Esophagus muscularis mucosa (tissue), 4 donors: ENCODE results near the gene CCT7. TPM values are rescaled to one million over a fixed set of nuclear protein-coding genes. Genes with fewer than 3 reads are reported as not detected.
"Not testable (repeated sequence)": the region's sequence is repeated elsewhere in the genome, so short reads cannot be mapped to it uniquely, and the experiment has no call there.

ENCODE experiments used
- DNase-seq: peaks from one replicate; pipeline ENCODE4 v3.0.0-alpha.2; 2017; ENCODE audit errors: extremely low spot score
- H3K27ac ChIP-seq, 4 donors: fragments of 200-600 bp; sonication (generic); replicated peaks in 1 of 4; 1 replicate in 3 of 4; 2 replicates in 1 of 4; pipeline ENCODE4 v1.5.1; 2016 to 2019; ENCODE audit warnings: mild to moderate bottlenecking in 1 of 4
- H3K27me3 ChIP-seq, 4 donors: fragments of 200-600 bp; sonication (generic); one replicate each; pipeline versions ENCODE4 v1.5.1 to v1.6.0; 2016 to 2019
- H3K36me3 ChIP-seq, 4 donors: fragments of 200-600 bp; sonication (generic); one replicate each; pipeline ENCODE4 v1.5.1; 2016 to 2019
- H3K4me1 ChIP-seq, 4 donors: fragments of 200-600 bp; sonication (generic); one replicate each; pipeline ENCODE4 v1.5.1; 2016 to 2019
- H3K4me3 ChIP-seq, 4 donors: fragments of 200-600 bp; sonication (generic); 1 replicate in 2 of 4; 2 replicates in 2 of 4; pipeline ENCODE4 v1.5.1; 2016 to 2019; ENCODE audit warnings: mild to moderate bottlenecking in 4 of 4, moderate library complexity in 1 of 4
- H3K9me3 ChIP-seq, 4 donors: fragments of 200-600 bp; sonication (generic); 1 replicate in 3 of 4; 2 replicates in 1 of 4; pipeline ENCODE4 v1.5.1; 2016 to 2019
- EP300 ChIP-seq: sonication (generic); formaldehyde crosslinking; IDR thresholded peaks from one replicate; pipeline ENCODE4 v1.6.1; 2017; ENCODE audit warnings: antibody characterized with exemption
- POLR2A ChIP-seq: fragments of 450-650 bp; IDR thresholded peaks from one replicate; pipeline ENCODE4 v1.6.1; 2017; ENCODE audit warnings: antibody characterized with exemption, moderate library complexity, mild to moderate bottlenecking, low read depth
- POLR2AphosphoS5 ChIP-seq, 2 donors: sonication (generic); formaldehyde crosslinking; IDR thresholded peaks; one replicate each; pipeline ENCODE4 v1.6.1; 2017; ENCODE audit warnings: antibody characterized with exemption in 2 of 2
- WGBS: methylation state at CpG from one replicate; pipeline ENCODE4 v1.1.5; 2018; 5-methylcytosine and 5-hydroxymethylcytosine counted together
- intact Hi-C: fragments of 100-400 bp; cut with DNase I; formaldehyde crosslinking; loops from one replicate; pipeline ENCODE4 v1.15.1; 2023
- total RNA-seq, 4 donors: library from RNA; depleted of rRNA; stranded (reverse); fragments of >200 nt; gene quantifications; one replicate each; pipeline versions ENCODE4 v1.1.0 to v1.2.1, GENCODE V29; 2016
- TF ChIP-seq, protein P1 (sequence below), 3 experiments: fragments of 200-600 bp in 2 of 3; fragments of 450-650 bp in 1 of 3; sonication (generic) in 2 of 3; IDR thresholded peaks; one replicate each; pipeline ENCODE4 v1.5.1; 2017 to 2019; ENCODE audit warnings: antibody characterized with exemption in 3 of 3, mild to moderate bottlenecking in 2 of 3, moderate library complexity in 1 of 3

CCT7 gene
- total RNA-seq: 100 to 1,000 TPM; 193 to 244 (median 222) TPM

DNA sequence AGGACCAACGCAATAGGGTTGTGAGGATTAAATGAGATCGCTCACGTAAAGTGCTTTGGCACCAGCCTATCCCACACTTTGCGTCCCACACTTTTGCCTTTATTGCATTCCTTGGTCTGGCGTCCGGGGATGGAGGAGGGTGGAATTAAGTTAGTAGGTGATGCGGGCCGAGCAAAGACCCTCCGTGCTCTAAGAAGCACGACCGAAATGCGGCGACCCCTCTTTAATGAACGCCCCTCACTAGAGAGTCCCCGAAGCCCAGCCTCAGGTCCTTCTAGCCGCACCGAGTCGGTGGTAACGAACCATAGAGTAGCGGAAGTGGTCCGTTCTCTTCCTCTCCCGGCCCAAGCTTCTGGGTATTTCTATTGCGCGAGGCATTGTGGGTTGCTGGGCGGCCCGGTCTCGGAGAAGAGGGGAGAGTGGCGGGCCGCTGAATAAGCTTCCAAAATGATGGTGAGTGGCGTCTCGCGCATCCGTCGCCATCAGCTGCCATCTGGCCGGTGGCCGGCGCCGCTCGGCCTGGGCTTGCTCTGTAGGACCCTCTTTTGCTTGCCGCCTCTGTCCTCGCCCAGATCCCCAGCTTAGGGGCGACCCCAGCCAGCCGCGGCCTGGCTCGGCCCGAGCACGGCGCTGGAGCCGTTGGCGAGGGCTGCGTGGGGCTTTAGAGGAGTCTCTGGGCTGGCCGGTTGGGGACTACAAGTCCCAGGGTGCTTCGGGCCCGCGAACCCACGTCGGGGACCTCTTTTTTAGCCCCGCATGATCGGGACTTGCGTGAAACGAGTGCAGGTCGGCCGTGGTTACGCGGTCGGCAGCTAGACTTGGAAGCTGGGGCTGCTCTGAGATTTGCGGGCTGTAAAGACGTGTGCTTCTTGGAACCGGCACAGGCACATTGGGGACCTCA, at the start of gene CCT7:
Gene CCT7 (plus strand): TSS at position 377 of the 901 bp plus-strand sequence. CDS start 71 bp downstream, at position 448.
- H3K9me3 ChIP-seq: no peaks in the 10 kb centered on the region
- H3K4me3 ChIP-seq: peak within 1 kb of the TSS; percentile 73 to 89 (median 76)
- peaks cover 0 to 24% (median 16%) of the 10 kb centered on the region in 4 donors for H3K36me3 ChIP-seq
- under 1% methylated on average over 34 of the region's 69 CpGs for WGBS
- H3K4me1 ChIP-seq: peaks cover 32 to 55% (median 52%) of the 10 kb centered on the region in 4 donors
- intact Hi-C loops: no loop called here
- DNase-seq: peak; percentile 97
- peak; percentile 91 to 94 for TF ChIP-seq POLR2AphosphoS5 (IDR thresholded peaks at IDR 0.05)
- TF ChIP-seq, protein P1, sequence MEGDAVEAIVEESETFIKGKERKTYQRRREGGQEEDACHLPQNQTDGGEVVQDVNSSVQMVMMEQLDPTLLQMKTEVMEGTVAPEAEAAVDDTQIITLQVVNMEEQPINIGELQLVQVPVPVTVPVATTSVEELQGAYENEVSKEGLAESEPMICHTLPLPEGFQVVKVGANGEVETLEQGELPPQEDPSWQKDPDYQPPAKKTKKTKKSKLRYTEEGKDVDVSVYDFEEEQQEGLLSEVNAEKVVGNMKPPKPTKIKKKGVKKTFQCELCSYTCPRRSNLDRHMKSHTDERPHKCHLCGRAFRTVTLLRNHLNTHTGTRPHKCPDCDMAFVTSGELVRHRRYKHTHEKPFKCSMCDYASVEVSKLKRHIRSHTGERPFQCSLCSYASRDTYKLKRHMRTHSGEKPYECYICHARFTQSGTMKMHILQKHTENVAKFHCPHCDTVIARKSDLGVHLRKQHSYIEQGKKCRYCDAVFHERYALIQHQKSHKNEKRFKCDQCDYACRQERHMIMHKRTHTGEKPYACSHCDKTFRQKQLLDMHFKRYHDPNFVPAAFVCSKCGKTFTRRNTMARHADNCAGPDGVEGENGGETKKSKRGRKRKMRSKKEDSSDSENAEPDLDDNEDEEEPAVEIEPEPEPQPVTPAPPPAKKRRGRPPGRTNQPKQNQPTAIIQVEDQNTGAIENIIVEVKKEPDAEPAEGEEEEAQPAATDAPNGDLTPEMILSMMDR (IDR thresholded peaks at IDR 0.05): no peak
- TF ChIP-seq POLR2A: peak; percentile 77
- H3K27me3 ChIP-seq: no peaks in the 10 kb centered on the region
- H3K27ac ChIP-seq: peak within 1 kb of the TSS; percentile 92 to 97 (median 96)

GRCh38 chr2:73185965-73186364, 48.1 kb upstream of the CCT7 start:
- peaks cover 0 to 25% (median 0%) of the 10 kb centered on the region in 4 donors for H3K27me3 ChIP-seq
- H3K4me1 ChIP-seq: no peaks in the 10 kb centered on the region
- WGBS: 70% methylated on average over 2 of the region's 2 CpGs
- DNase-seq: no peak
- intact Hi-C loops: no loop called here
- peaks cover 0 to 11% (median 7%) of the 10 kb centered on the region in 4 donors for H3K9me3 ChIP-seq
- TF ChIP-seq POLR2A (no peak), POLR2AphosphoS5 (IDR thresholded peaks at IDR 0.05) (no peak), EP300 (no peak)
- TF ChIP-seq, protein P1 (IDR thresholded peaks at IDR 0.05): no peak
- H3K36me3 ChIP-seq: no peaks in the 10 kb centered on the region
- no peak overlapping the region for H3K4me3 ChIP-seq
- H3K27ac ChIP-seq: no peak overlapping the region

GRCh38 chr2:73187549-73187948, 46.6 kb upstream of the CCT7 start:
- TF ChIP-seq POLR2A: no peak
- no peak for TF ChIP-seq EP300
- TF ChIP-seq, protein P1 (IDR thresholded peaks at IDR 0.05): no peak
- TF ChIP-seq POLR2AphosphoS5 (IDR thresholded peaks at IDR 0.05): no peak
- 57% methylated on average over 2 of the region's 2 CpGs for WGBS
- no peaks in the 10 kb centered on the region for H3K36me3 ChIP-seq
- peaks cover 0 to 11% (median 7%) of the 10 kb centered on the region in 4 donors for H3K9me3 ChIP-seq
- intact Hi-C loops: no loop called here
- H3K27me3 ChIP-seq: peaks cover 0 to 20% (median 0%) of the 10 kb centered on the region in 4 donors
- H3K4me1 ChIP-seq: no peaks in the 10 kb centered on the region
- H3K4me3 ChIP-seq: no peak overlapping the region
- no peak for DNase-seq
- no peak overlapping the region for H3K27ac ChIP-seq

- intact Hi-C loops: no loop called here
- H3K27me3 ChIP-seq: peaks cover 0 to 72% (median 22%) of the 10 kb centered on the region in 4 donors
Observed at GRCh38 chr2:73197579-73197978, 36.5 kb upstream of the CCT7 start.

GRCh38 chr2:73200281-73200680, 33.8 kb upstream of the CCT7 start:
- DNase-seq, intact Hi-C loops, H3K27ac ChIP-seq, H3K36me3 ChIP-seq, H3K9me3 ChIP-seq, H3K4me3 ChIP-seq: not testable (repeated sequence)
- H3K27me3 ChIP-seq: peaks cover 0 to 96% (median 32%) of the 10 kb centered on the region in 4 donors
- H3K4me1 ChIP-seq: peaks cover 15 to 18% (median 16%) of the 10 kb centered on the region in 4 donors
- 88% methylated on average over 10 of the region's 10 CpGs for WGBS

More at GRCh38 chr2:73197579-73197978, 36.5 kb upstream of the CCT7 start:
- DNase-seq: no peak
- Histone ChIP-seq H3K9me3 (no peaks in the 10 kb centered on the region), H3K27ac (no peak overlapping the region), H3K4me1 (peaks cover 7 to 9% (median 9%) of the 10 kb centered on the region in 4 donors), H3K4me3 (no peak overlapping the region), H3K36me3 (no peaks in the 10 kb centered on the region)
- TF ChIP-seq POLR2A: no peak
- TF ChIP-seq, protein P1 (IDR thresholded peaks at IDR 0.05): no peak
- no peak for TF ChIP-seq EP300
- no peak for TF ChIP-seq POLR2AphosphoS5 (IDR thresholded peaks at IDR 0.05)
